DND-41 (cell line): Measurements from ENCODE around the gene TNS3.

Experiments used
- CTCF ChIP-seq: IDR thresholded peaks from 2 replicates; pipeline ENCODE4 v1.5.1; 2012; ENCODE audit warnings: borderline replicate concordance, low read length, moderate library complexity, mild to moderate bottlenecking; ENCODE audit not compliant: poor library complexity, severe bottlenecking; ENCODE audit errors: extremely low read depth
- EZH2 ChIP-seq: IDR thresholded peaks from 3 replicates; pipeline ENCODE4 v1.6.1; 2012; ENCODE audit warnings: borderline replicate concordance, low read depth, mild to moderate bottlenecking, moderate library complexity, low read length, inconsistent platforms; ENCODE audit not compliant: severe bottlenecking

- no peak for TF ChIP-seq CTCF
- no peak for TF ChIP-seq EZH2
These were observed 33.4 kb downstream of the TNS3 start for GRCh38 chr7:47548546-47548945.
